Measurements from ENCODE around the gene FAM186B.

FAM186B gene

GRCh38 chr12:49599961-49600360 is 5.5 kb downstream of the FAM186B start:
- Histone ChIP-seq H3K36me3 (ENCODE audit: insufficient read depth, low read length) (no peaks in the 10 kb centered on the region), H3K27ac (ENCODE audit: low read depth, low read length, poor library complexity, severe bottlenecking) (no peak overlapping the region), H3K79me2 (ENCODE audit: insufficient read depth, low read length) (no peaks in the 10 kb centered on the region), H4K20me1 (ENCODE audit: insufficient read depth, low read length) (no peaks in the 10 kb centered on the region), H3K27me3 (ENCODE audit: insufficient read depth, low read length) (no peaks in the 10 kb centered on the region), H3K4me3 (ENCODE audit: low read depth, low read length, poor library complexity, severe bottlenecking) (no peak overlapping the region), H3K9ac (ENCODE audit: low read length) (no peak overlapping the region), H3F3A (ENCODE audit: insufficient read depth, low read length) (no peaks in the 10 kb centered on the region), H3K9me2 (ENCODE audit: low read depth, low read length) (no peaks in the 10 kb centered on the region), H3K9me3 (ENCODE audit: low read length) (no peaks in the 10 kb centered on the region), H3K4me2 (ENCODE audit: low read length) (no peak overlapping the region), H3K4me1 (ENCODE audit: insufficient read depth, low read length, severe bottlenecking) (no peaks in the 10 kb centered on the region), H2AFZ (ENCODE audit: low read length) (no peak overlapping the region)
- TF ChIP-seq EZH2 (IDR thresholded peaks at IDR 0.05; ENCODE audit: borderline replicate concordance, low read length) (no peak), CTCF (IDR thresholded peaks at IDR 0.05; ENCODE audit: low read length) (no peak)

- H3K9me3 ChIP-seq (ENCODE audit: low read length): no peaks in the 10 kb centered on the region
- no peak overlapping the region for H2AFZ ChIP-seq (ENCODE audit: low read length)
- H3K9ac ChIP-seq (ENCODE audit: low read length): no peak overlapping the region
- H4K20me1 ChIP-seq (ENCODE audit: insufficient read depth, low read length): no peaks in the 10 kb centered on the region
- H3K27ac ChIP-seq (ENCODE audit: low read depth, low read length, poor library complexity, severe bottlenecking): no peak overlapping the region
- H3K9me2 ChIP-seq (ENCODE audit: low read depth, low read length): no peaks in the 10 kb centered on the region
- no peaks in the 10 kb centered on the region for H3K36me3 ChIP-seq (ENCODE audit: insufficient read depth, low read length)
- H3K4me1 ChIP-seq (ENCODE audit: insufficient read depth, low read length, severe bottlenecking): no peaks in the 10 kb centered on the region
- H3K4me3 ChIP-seq (ENCODE audit: low read depth, low read length, poor library complexity, severe bottlenecking): no peak overlapping the region
- no peaks in the 10 kb centered on the region for H3K27me3 ChIP-seq (ENCODE audit: insufficient read depth, low read length)
- H3F3A ChIP-seq (ENCODE audit: insufficient read depth, low read length): no peaks in the 10 kb centered on the region
- H3K79me2 ChIP-seq (ENCODE audit: insufficient read depth, low read length): no peaks in the 10 kb centered on the region
- no peak for TF ChIP-seq CTCF (IDR thresholded peaks at IDR 0.05; ENCODE audit: low read length)
- H3K4me2 ChIP-seq (ENCODE audit: low read length): no peak overlapping the region
Measured at GRCh38 chr12:49598527-49598926, 6.9 kb downstream of the FAM186B start.

- H3F3A ChIP-seq (ENCODE audit: insufficient read depth, low read length): no peaks in the 10 kb centered on the region
- H3K79me2 ChIP-seq (ENCODE audit: insufficient read depth, low read length): no peaks in the 10 kb centered on the region
- H2AFZ ChIP-seq (ENCODE audit: low read length): no peak overlapping the region
- no peak overlapping the region for H3K27ac ChIP-seq (ENCODE audit: low read depth, low read length, poor library complexity, severe bottlenecking)
- H3K4me2 ChIP-seq (ENCODE audit: low read length): no peak overlapping the region
- H3K27me3 ChIP-seq (ENCODE audit: insufficient read depth, low read length): no peaks in the 10 kb centered on the region
- no peak overlapping the region for H3K9ac ChIP-seq (ENCODE audit: low read length)
- H4K20me1 ChIP-seq (ENCODE audit: insufficient read depth, low read length): no peaks in the 10 kb centered on the region
- TF ChIP-seq CTCF (IDR thresholded peaks at IDR 0.05; ENCODE audit: low read length): no peak
- TF ChIP-seq EZH2 (IDR thresholded peaks at IDR 0.05; ENCODE audit: borderline replicate concordance, low read length): no peak
- H3K9me3 ChIP-seq (ENCODE audit: low read length): peaks cover 7% of the 10 kb centered on the region; the same call in 1 of the 2 replicates
- no peak overlapping the region for H3K4me3 ChIP-seq (ENCODE audit: low read depth, low read length, poor library complexity, severe bottlenecking)
- no peaks in the 10 kb centered on the region for H3K4me1 ChIP-seq (ENCODE audit: insufficient read depth, low read length, severe bottlenecking)
- H3K9me2 ChIP-seq (ENCODE audit: low read depth, low read length): no peaks in the 10 kb centered on the region
- H3K36me3 ChIP-seq (ENCODE audit: insufficient read depth, low read length): peaks cover 13% of the 10 kb centered on the region
Measured at GRCh38 chr12:49588721-49589516, 16.5 kb downstream of the FAM186B start.
